ENCODE results near the gene RABL2A.
"Not testable (repeated sequence)": the region's sequence is repeated elsewhere in the genome, so short reads cannot be mapped to it uniquely, and the experiment has no call there.

The RABL2A gene

DNA sequence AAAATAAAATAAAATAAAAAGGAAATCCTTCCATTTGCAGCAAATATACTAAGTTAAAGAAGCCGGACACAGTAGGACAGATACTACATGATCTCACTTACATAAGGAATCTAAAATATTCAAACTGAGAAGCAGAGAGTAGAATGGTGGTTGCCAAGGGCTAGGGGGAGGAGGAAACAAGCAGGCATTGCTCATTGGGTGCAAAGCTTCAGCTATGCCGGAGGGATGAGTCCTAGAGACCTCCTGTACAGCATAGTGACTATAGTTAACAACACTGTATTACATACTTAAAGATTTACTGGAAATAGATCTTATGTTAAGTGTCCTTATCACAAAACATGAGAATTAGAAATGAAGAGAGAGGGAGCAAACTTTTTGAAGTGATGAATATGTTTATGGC lies 19.2 kb downstream of the RABL2A start:
- H3K4me3 ChIP-seq; in situ Hi-C loops (cut with MboI; ENCODE audit: low sequenced_read_pairs); H3K36me3 ChIP-seq (replicated peaks); H3K27me3 ChIP-seq (ENCODE audit: low read depth); H3K4me1 ChIP-seq; DNase-seq (ENCODE audit: low spot score in 2 of 2); H3K9me3 ChIP-seq: not testable (repeated sequence)

DNA sequence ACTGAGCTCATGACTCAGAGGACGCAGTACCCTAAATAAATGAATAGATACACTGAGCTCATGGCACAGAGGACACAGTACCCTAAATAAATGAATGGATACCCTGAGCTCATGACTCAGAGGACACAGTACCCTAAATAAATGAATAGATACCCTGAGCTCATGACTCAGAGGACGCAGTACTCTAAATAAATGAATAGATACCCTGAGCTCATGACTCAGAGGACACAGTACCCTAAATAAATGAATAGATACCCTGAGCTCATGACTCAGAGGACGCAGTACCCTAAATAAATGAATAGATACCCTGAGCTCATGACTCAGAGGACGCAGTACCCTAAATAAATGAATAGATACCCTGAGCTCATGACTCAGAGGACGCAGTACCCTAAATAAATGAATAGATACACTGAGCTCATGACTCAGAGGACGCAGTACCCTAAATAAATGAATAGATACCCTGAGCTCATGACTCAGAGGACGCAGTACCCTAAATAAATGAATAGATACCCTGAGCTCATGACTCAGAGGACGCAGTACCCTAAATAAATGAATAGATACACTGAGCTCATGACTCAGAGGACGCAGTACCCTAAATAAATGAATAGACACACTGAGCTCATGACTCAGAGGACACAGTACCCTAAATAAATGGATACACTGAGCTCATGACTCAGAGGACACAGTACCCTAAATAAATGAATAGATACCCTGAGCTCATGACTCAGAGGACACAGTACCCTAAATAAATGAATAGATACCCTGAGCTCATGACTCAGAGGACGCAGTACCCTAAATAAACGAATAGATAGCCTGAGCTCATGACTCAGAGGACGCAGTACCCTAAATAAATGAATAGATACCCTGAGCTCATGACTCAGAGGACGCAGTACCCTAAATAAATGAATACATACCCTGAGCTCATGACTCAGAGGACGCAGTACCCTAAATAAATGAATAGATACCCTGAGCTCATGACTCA lies 24.1 kb downstream of the RABL2A start:
- in situ Hi-C loops (cut with MboI; ENCODE audit: low sequenced_read_pairs); H3K36me3 ChIP-seq (replicated peaks): not testable (repeated sequence)

DNA sequence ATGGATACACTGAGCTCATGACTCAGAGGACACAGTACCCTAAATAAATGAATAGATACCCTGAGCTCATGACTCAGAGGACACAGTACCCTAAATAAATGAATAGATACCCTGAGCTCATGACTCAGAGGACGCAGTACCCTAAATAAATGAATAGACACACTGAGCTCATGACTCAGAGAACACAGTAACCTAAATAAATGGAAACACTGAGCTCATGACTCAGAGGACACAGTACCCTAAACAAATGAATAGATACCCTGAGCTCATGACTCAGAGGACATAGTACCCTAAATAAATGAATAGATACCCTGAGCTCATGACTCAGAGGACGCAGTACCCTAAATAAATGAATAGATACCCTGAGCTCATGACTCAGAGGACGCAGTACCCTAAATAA lies 25.5 kb downstream of the RABL2A start:
- H3K4me1 ChIP-seq; DNase-seq (ENCODE audit: low spot score in 2 of 2); in situ Hi-C loops (cut with MboI; ENCODE audit: low sequenced_read_pairs): not testable (repeated sequence)

More for the DNA sequence above, 24.1 kb downstream of the RABL2A start:
- not testable (repeated sequence) for H3K4me3 ChIP-seq; H3K9me3 ChIP-seq; DNase-seq (ENCODE audit: low spot score in 2 of 2); H3K27me3 ChIP-seq (ENCODE audit: low read depth); H3K4me1 ChIP-seq

DNA sequence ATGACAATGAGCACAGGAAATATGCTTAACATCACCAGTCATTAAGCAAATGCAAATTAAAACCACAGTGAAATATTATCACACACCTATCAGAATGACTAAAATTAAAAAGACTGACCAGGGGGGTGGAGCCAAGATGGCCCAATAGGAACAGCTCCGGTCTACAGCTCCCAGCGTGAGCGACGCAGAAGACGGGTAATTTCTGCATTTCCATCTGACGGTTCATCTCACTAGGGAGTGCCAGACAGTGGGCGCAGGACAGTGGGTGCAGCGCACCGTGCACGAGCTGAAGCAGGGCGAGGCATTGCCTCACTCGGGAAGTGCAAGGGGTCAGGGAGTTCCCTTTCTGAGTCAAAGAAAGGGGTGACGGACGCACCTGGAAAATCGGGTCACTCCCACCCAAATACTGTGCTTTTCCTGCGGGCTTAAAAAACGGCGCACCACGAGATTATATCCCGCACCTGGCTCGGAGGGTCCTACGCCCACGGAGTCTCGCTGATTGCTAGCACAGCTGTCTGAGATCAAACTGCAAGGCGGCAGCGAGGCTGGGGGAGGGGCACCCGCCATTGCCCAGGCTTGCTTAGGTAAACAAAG lies 29.1 kb downstream of the RABL2A start:
- H3K9me3 ChIP-seq; H3K4me1 ChIP-seq; H3K27me3 ChIP-seq (ENCODE audit: low read depth); in situ Hi-C loops (cut with MboI; ENCODE audit: low sequenced_read_pairs); H3K36me3 ChIP-seq (replicated peaks); H3K4me3 ChIP-seq: not testable (repeated sequence)
- peak; percentile 2 to 36 for DNase-seq (ENCODE audit: low spot score in 2 of 2)

More for the DNA sequence above, 25.5 kb downstream of the RABL2A start:
- not testable (repeated sequence) for H3K4me3 ChIP-seq; H3K27me3 ChIP-seq (ENCODE audit: low read depth); H3K9me3 ChIP-seq; H3K36me3 ChIP-seq (replicated peaks)

DNA sequence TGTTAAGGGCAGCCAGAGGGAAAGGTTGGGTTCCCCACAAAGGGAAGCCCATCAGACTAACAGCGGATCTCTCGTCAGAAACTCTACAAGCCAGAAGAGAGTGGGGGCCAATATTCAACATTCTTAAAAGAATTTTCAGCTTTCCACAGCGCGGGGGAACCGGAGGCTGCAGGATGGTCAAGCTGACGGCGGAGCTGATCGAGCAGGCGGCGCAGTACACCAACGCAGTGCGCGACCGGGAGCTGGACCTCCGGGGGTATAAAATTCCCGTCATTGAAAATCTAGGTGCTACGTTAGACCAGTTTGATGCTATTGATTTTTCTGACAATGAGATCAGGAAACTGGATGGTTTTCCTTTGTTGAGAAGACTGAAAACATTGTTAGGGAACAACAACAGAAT lies 30.7 kb downstream of the RABL2A start:
- in situ Hi-C loops (cut with MboI; ENCODE audit: low sequenced_read_pairs); H3K36me3 ChIP-seq (replicated peaks): not testable (repeated sequence)

DNA sequence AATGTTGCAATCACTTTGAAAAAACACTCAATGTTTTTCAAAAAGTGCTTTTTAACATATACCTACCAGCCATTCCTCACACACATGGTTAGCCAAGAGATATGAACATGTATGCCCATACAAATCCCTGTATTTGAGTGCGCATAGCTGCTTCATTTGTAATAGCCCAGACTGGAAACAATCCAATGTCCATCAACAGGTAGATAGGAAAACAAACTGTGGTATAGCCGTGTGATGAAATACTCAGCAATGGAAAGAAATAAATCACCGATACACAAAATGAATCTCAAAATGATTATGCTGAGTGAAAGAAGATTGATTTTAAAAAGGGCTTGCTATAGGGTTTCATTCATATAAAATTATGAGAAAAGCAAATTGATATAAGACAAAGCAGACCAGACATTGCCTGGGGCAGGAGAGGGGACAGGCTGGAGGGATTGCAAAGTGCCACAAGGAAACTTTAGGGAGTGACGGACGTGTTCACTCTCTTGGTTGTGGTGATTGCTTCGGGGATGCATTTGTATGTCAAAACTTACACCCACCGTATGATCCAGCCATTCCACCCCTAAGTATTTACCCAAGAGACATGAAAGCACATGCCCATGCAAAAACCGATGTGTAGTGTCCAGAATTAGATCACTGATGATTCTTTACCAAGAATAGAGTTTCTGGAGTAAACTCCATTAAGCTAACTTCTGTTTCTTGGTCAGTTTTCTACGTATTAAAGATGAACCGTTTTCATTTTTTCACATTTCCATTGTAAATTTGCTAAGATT lies 36.4 kb downstream of the RABL2A start:
- in situ Hi-C loops (cut with MboI; ENCODE audit: low sequenced_read_pairs); H3K27me3 ChIP-seq (ENCODE audit: low read depth); H3K9me3 ChIP-seq; DNase-seq (ENCODE audit: low spot score in 2 of 2); H3K4me3 ChIP-seq; H3K36me3 ChIP-seq (replicated peaks); H3K4me1 ChIP-seq: not testable (repeated sequence)

More for the DNA sequence above, 30.7 kb downstream of the RABL2A start:
- H3K4me1 ChIP-seq; DNase-seq (ENCODE audit: low spot score in 2 of 2); H3K9me3 ChIP-seq; H3K27me3 ChIP-seq (ENCODE audit: low read depth); H3K4me3 ChIP-seq: not testable (repeated sequence)

DNA sequence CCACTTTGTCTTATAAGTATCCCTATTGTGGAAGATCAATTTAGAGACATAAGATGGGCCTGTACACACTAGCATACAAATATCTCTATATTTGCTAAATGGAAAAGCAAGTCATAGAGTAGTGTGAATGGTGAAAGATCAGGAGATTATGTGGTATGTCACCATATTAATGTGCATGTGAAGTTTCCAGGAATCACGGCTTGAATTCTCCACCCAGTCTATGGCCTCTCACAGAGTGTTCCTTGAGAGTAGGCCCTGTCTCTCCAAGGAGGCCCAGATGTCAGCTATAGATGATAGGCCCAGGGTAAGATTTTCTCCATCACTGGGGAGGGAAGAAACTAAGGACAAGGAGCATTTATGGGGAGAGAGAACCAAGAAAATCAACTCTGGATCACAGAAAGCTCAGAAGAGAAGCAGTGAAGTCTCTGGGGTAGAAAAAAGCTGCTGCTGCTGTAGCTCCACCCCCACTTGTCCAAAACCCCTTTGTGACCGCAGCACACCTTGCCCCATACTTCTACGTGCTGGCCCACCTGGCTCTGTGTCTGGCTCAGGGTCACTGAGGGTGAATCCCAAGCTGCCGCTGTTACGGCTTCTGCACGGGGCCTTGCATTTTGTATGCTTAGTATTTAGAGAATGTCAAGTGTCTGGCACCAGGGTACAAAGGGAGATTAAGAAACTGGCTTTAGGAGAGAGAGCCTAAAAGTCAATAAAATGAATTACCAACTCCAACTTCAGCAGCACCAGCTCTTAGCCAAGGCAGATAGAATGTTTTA lies 37.9 kb downstream of the RABL2A start:
- H3K27me3 ChIP-seq (ENCODE audit: low read depth); H3K4me1 ChIP-seq; DNase-seq (ENCODE audit: low spot score in 2 of 2); H3K36me3 ChIP-seq (replicated peaks); H3K9me3 ChIP-seq; H3K4me3 ChIP-seq; in situ Hi-C loops (cut with MboI; ENCODE audit: low sequenced_read_pairs): not testable (repeated sequence)

DNA sequence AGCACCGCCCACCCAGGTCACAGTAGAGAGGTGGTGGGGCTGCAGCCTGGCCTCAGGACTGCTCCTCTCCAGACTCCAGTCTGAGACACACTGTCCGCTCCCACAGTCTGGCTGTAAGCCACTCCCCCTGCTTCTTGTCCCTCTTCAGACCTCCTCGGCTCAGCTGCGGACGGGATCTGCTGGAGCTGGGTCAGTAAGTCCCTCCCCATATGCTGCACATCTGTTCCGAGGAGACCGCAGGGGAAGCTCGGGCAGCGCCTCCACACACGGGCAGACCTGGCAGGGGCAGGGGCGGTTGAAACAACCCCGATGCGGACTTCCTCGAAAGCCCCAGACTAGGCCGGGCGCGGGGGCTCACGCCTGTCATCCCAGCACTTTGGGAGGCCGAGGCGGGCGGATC lies 41.9 kb downstream of the RABL2A start:
- H3K4me3 ChIP-seq; DNase-seq (ENCODE audit: low spot score in 2 of 2); H3K9me3 ChIP-seq; H3K4me1 ChIP-seq; H3K36me3 ChIP-seq (replicated peaks); in situ Hi-C loops (cut with MboI; ENCODE audit: low sequenced_read_pairs); H3K27me3 ChIP-seq (ENCODE audit: low read depth): not testable (repeated sequence)

DNA sequence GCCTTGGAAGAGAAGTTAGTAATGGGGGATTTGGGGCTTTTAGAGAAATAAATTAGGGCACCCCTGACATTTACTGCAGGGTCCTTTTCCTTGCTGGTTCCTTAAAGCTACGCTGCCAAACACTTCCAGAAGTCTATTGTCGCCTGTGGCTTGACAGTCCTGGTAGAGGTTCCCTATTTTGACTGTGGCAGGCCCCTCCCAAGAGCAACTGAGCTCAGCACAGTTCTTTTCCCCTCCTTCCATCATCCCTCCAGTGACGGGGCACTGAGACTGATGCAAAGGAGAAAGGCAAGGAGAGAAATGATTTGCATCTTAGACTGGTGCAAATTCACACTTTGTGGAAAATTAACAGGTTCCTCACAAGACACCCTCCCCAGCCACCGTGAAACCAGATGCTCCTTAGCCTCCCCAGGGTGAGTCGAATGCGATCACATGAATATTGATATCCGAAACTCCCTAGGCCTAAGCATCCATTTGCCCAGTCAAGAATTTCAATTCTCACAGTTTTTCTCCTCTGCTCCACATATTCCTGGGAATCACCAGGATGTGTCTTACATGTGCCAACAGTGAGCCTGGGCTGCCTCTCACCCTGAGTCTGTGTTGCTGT lies 45.4 kb downstream of the RABL2A start:
- in situ Hi-C loops (cut with MboI; ENCODE audit: low sequenced_read_pairs): no loop called here
- H3K36me3 ChIP-seq (replicated peaks): no peaks in the 10 kb centered on the region
- no peaks in the 10 kb centered on the region for H3K27me3 ChIP-seq (ENCODE audit: low read depth)
- no peaks in the 10 kb centered on the region for H3K9me3 ChIP-seq
- H3K4me1 ChIP-seq: no peaks in the 10 kb centered on the region
- no peak overlapping the region for H3K4me3 ChIP-seq
- no peak for DNase-seq (ENCODE audit: low spot score in 2 of 2)

DNA sequence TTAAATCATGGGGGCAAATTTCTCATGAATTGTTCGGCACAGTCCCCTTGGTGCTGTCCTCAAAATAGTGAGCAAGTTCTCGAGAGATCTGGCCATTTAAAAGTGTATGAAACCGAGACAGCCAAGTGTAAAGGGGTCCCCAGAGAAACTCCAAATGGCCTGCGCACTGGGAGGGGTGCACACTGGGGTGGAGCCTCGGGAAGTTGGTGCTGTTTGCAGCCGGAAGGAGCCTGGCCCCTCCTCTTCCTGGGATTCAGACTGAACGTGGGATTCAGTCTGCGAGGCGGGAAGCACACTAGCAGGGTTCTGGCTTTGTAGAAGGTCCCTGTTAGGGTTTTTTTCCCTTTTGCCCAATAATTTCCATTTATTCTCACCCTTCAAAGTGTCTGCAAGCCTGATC lies 48.8 kb downstream of the RABL2A start:
- Histone ChIP-seq H3K4me3 (no peak overlapping the region), H3K4me1 (no peaks in the 10 kb centered on the region), H3K36me3 (replicated peaks) (no peaks in the 10 kb centered on the region), H3K9me3 (no peaks in the 10 kb centered on the region), H3K27me3 (ENCODE audit: low read depth) (no peaks in the 10 kb centered on the region)
- DNase-seq (ENCODE audit: low spot score in 2 of 2): no peak
- in situ Hi-C loops (cut with MboI; ENCODE audit: low sequenced_read_pairs): no loop called here

DNA sequence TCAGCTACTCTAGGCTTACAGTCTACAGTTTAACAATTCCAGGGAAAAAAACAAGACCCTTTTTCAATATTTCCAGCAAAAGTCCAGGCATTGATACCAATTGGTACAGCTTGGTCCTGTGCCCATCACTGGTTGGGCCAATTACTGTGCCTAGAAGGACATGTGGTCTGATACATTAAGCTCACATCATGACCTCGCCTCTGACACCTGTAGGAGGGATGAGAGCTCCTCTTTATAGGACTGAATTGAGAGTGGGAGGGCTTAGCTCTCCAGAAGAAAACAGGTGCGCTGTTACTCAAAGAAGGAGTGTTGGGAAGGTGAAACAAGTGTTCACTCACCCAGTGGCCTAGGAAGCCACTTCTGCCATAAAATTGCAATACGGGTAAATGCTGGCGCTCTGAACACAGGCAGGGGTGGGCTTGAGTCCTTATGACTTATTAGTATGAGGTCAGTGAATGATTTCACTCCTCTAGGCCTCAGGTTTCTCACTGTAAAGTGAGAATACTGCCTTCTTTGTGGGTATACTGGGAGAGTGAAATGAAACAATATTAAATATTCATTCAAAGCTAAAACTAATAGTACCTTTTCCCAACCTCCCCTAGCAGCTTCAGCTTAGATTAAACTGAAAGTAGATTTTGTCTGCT lies 49.7 kb downstream of the RABL2A start:
- no peaks in the 10 kb centered on the region for H3K4me1 ChIP-seq
- no peak overlapping the region for H3K4me3 ChIP-seq
- in situ Hi-C loops (cut with MboI; ENCODE audit: low sequenced_read_pairs): no loop called here
- DNase-seq (ENCODE audit: low spot score in 2 of 2): no peak
- no peaks in the 10 kb centered on the region for H3K9me3 ChIP-seq
- H3K36me3 ChIP-seq (replicated peaks): no peaks in the 10 kb centered on the region
- no peaks in the 10 kb centered on the region for H3K27me3 ChIP-seq (ENCODE audit: low read depth)

DNA sequence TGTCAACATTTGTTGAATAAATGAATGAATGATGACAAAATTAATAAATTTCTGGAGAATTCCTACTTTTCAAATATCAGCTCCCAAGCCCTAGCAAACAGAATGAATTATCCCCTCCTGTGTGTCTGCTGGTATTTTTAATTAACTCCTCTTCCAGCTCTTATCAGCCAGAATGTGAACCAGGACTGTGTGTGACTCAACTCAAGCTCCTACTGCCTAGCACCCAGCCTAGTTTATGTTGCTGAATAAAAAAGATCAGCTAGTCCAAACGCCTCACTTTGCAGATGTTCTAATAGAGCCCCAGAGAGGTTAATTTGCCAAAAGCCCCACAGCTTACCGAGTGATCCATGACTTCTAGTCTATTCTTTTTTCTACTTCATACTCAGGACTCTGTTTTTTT lies 50.3 kb downstream of the RABL2A start:
- DNase-seq (ENCODE audit: low spot score in 2 of 2): no peak
- Histone ChIP-seq H3K36me3 (replicated peaks) (no peaks in the 10 kb centered on the region), H3K4me3 (no peak overlapping the region), H3K4me1 (no peaks in the 10 kb centered on the region), H3K9me3 (no peaks in the 10 kb centered on the region), H3K27me3 (ENCODE audit: low read depth) (no peaks in the 10 kb centered on the region)
- in situ Hi-C loops (cut with MboI; ENCODE audit: low sequenced_read_pairs): no loop called here

DNA sequence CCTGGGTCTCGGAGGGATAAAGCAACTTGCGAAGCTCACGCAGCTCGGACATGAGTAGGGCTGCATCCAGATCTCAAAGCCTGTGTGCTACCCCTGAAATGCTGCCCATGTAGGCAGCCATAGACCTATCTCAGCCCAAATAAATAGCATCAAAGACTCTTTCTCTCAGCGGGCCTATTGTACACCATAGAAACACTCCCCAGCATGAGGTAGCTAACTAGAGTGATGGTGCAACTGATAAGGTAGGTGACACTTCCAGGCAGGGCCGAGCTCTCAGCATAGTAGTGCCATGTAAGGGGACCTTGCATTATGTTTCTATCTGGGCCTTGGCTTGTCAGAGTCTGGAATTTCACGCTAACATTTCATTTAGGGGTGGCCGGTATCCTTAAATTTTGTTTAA lies 52.4 kb downstream of the RABL2A start:
- Histone ChIP-seq H3K4me3 (no peak overlapping the region), H3K4me1 (no peaks in the 10 kb centered on the region), H3K9me3 (no peaks in the 10 kb centered on the region), H3K27me3 (ENCODE audit: low read depth) (no peaks in the 10 kb centered on the region), H3K36me3 (replicated peaks) (no peaks in the 10 kb centered on the region)
- no peak for DNase-seq (ENCODE audit: low spot score in 2 of 2)
- in situ Hi-C loops (cut with MboI; ENCODE audit: low sequenced_read_pairs): no loop called here

Measured in HAP-1 (cell line).